Right lobe of liver (tissue), 4 donors: ENCODE results near the gene GSTO2.

Experiments
- CTCF ChIP-seq, 4 donors: fragments of 200-600 bp in 3 of 4; fragments of 450-650 bp in 1 of 4; IDR thresholded peaks; one replicate each; pipeline versions ENCODE4 v1.5.1 to v1.8.0; 2016 to 2022; ENCODE audit warnings: antibody characterized with exemption in 4 of 4, mild to moderate bottlenecking in 2 of 4
- POLR2A ChIP-seq: fragments of 450-650 bp; IDR thresholded peaks from one replicate; pipeline ENCODE4 v1.6.1; 2017; ENCODE audit warnings: antibody characterized with exemption, mild to moderate bottlenecking
- donor health status: DM: no; HTN: no; CAD: no.
- donor health status: DM: no; HTN: no; CAD: no.
- donor health status: DM: no; HTN: yes; CAD: no.

- TF ChIP-seq POLR2A (no peak), CTCF (IDR thresholded peaks at IDR 0.05) (no peak)
Measured at GRCh38 chr10:104340641-104341040, 71.7 kb downstream of the GSTO2 start.
